ENCODE data around the gene ACTL6B.

- TF ChIP-seq CTCF (IDR thresholded peaks at IDR 0.05; ENCODE audit: low read length) (no peak), EZH2 (IDR thresholded peaks at IDR 0.05; ENCODE audit: borderline replicate concordance, low read length) (no peak)
These were observed 29.4 kb upstream of the ACTL6B start for GRCh38 chr7:100685631-100686145.
